Heart left ventricle (tissue), 16 donors: ENCODE data around the gene C2orf80. TPM values are rescaled to one million over a fixed set of nuclear protein-coding genes. Genes with fewer than 3 reads are reported as not detected.

Source experiments
- ATAC-seq, 4 donors: fragments of 200-7000 bp; cut with Tn5 transposase; one replicate each; pipeline ENCODE4 v1.9.1; 2020 to 2022; ENCODE audit warnings: moderate library complexity in 4 of 4, mild to moderate bottlenecking in 3 of 4, moderate number of reproducible peaks in 1 of 4
- DNase-seq, 5 donors: peaks; one replicate each; pipeline ENCODE4 v3.0.0-alpha.2; 2020
- H3K27ac ChIP-seq, 12 donors: fragments of 200-600 bp; sonication (generic) in 4 of 12; one replicate each; pipeline versions ENCODE4 v1.5.0 to v1.8.0; 2016 to 2022; ENCODE audit warnings: mild to moderate bottlenecking in 2 of 12
- H3K27me3 ChIP-seq, 9 donors: fragments of 200-600 bp; sonication (generic) in 2 of 9; one replicate each; pipeline versions ENCODE4 v1.5.1 to v1.8.0; 2016 to 2022; ENCODE audit warnings: mild to moderate bottlenecking in 3 of 9
- H3K36me3 ChIP-seq, 9 donors: fragments of 200-600 bp; sonication (generic) in 2 of 9; one replicate each; pipeline versions ENCODE4 v1.5.0 to v1.8.0; 2018 to 2022; ENCODE audit warnings: mild to moderate bottlenecking in 2 of 9
- H3K4me1 ChIP-seq, 12 donors: fragments of 200-600 bp; sonication (generic) in 4 of 12; one replicate each; pipeline versions ENCODE4 v1.5.0 to v1.8.0; 2016 to 2022; ENCODE audit warnings: mild to moderate bottlenecking in 3 of 12
- H3K4me3 ChIP-seq, 12 donors: fragments of 200-600 bp; sonication (generic) in 4 of 12; one replicate each; pipeline versions ENCODE4 v1.5.0 to v1.8.0; 2017 to 2022; ENCODE audit warnings: mild to moderate bottlenecking in 9 of 12, moderate library complexity in 4 of 12
- H3K9me3 ChIP-seq, 12 donors: fragments of 200-600 bp; sonication (generic) in 4 of 12; one replicate each; pipeline versions ENCODE4 v1.5.0 to v1.8.0; 2016 to 2022; ENCODE audit warnings: mild to moderate bottlenecking in 1 of 12
- CTCF ChIP-seq, 12 donors: fragments of 200-600 bp; sonication (generic) in 4 of 12; IDR thresholded peaks; one replicate each; pipeline versions ENCODE4 v1.5.0 to v1.8.0; 2018 to 2022; ENCODE audit warnings: antibody characterized with exemption in 12 of 12, mild to moderate bottlenecking in 5 of 12
- POLR2A ChIP-seq, 2 donors: fragments of 450-650 bp; IDR thresholded peaks; one replicate each; pipeline ENCODE4 v1.6.1; 2017; ENCODE audit warnings: antibody characterized with exemption in 2 of 2, mild to moderate bottlenecking in 2 of 2, moderate library complexity in 2 of 2
- WGBS, 4 donors: extraction: QIAGEN DNeasy Blood & Tissue Kit in 2 of 4; methylation state at CpG; one replicate each; pipeline versions ENCODE4 v1.1.5 to v1.1.7; 2013 to 2018; 5-methylcytosine and 5-hydroxymethylcytosine counted together
- intact Hi-C, 10 donors: fragments of 100-400 bp; cut with DNase I; formaldehyde crosslinking; loops; one replicate each; pipeline versions ENCODE4 v1.11.1 to v1.14.2; 2022
- polyA plus RNA-seq, 2 donors: library from polyadenylated mRNA; stranded (reverse); fragments of 200-250 nt; gene quantifications; one replicate each; pipeline ENCODE4 v1.2.3, GENCODE V29; 2013
- total RNA-seq, 9 donors: library from RNA; depleted of rRNA in 2 of 9; stranded (reverse); fragments of >200 nt in 2 of 9; fragmentation: NEBNext Ultra II Directional in 3 of 9; extraction: Animal tissue kit (Norgen Biotek cat#: 25700) in 3 of 9; gene quantifications; one replicate each; pipeline versions ENCODE4 v1.1.0 to v1.2.4, GENCODE V29; 2016 to 2023
- donor health status: ischemic (EF 13 %, LVEDD 7.1; RV severe dilation, severe dysfunction).
- donor health status: healthy with polysubstance abuse.
- donor health status: DM: no; HTN: yes; CAD: no.
- donor health status: DM: no; HTN: no; CAD: no.
- donor health status: ischemic (EF 25% LVEDD 6.9; RV normal size, moderate dysfunction).
- donor health status: ischemic (EF 25% LVEDD 5.7; RV mildly dilated, moderate dysfunction).
- donor health status: healthy.
- donor health status: DM: yes; HTN: yes; CAD: no.
- donor health status: ischemic (EF 35%, LVEDD 5.7; RV mildly dilated, moderate dysfunction).
- donor health status: nonischemic (EF 11% LVEDD 7.7; RV severe dilation, severe dysfunction).
- donor health status: DM: yes; HTN: yes; CAD: no.
- donor health status: PGD.
- donor health status: ischemic (EF 29% LVEDD 5.4; RV normal size, mild dysfunction).
- donor health status: nonischemic (EF 23%, LVEDD 6.1; RV moderate dilation, normal function).

The C2orf80 gene
- total and polyA plus RNA-seq, 11 donors, result not detected

GRCh38 chr2:208172125-208172524 lies 17.7 kb downstream of the C2orf80 start:
- peaks cover 0 to 9% (median 0%) of the 10 kb centered on the region in 9 donors for H3K27me3 ChIP-seq
- ATAC-seq (peak in 3 of 4 donors; percentile 49 to 79 (median 60)), DNase-seq (no peak)
- H3K27ac ChIP-seq, result peak overlapping the region in 1 of 12 donors; percentile 62
- no peak overlapping the region for H3K4me3 ChIP-seq
- H3K36me3 ChIP-seq, result no peaks in the 10 kb centered on the region
- H3K4me1 ChIP-seq, result peaks cover 0 to 34% (median 0%) of the 10 kb centered on the region in 12 donors
- 64 to 76% (median 67%) methylated on average over 4 of the region's 4 CpGs for WGBS, 4 donors
- no peaks in the 10 kb centered on the region for H3K9me3 ChIP-seq
- intact Hi-C loops, result loop anchor here in 2 of 10 donors (5.0 to 10.0 kb wide), 2 partner anchors 73 to 80 kb away; no protein-coding TSS in a partner anchor
- TF ChIP-seq POLR2A (IDR thresholded peaks at IDR 0.05) (no peak), CTCF (IDR thresholded peaks at IDR 0.05) (no peak)

- intact Hi-C loops, result no loop called here
- DNase-seq (no peak), ATAC-seq (no peak)
- no peaks in the 10 kb centered on the region for H3K9me3 ChIP-seq
- H3K4me3 ChIP-seq, result no peak overlapping the region
- H3K27me3 ChIP-seq, result peaks cover 0 to 17% (median 4%) of the 10 kb centered on the region in 9 donors
- no peaks in the 10 kb centered on the region for H3K36me3 ChIP-seq
- 73 to 91% (median 82%) methylated on average over 2 of the region's 2 CpGs for WGBS, 4 donors
- H3K4me1 ChIP-seq, result no peaks in the 10 kb centered on the region
- no peak for TF ChIP-seq CTCF (IDR thresholded peaks at IDR 0.05)
- no peak for TF ChIP-seq POLR2A (IDR thresholded peaks at IDR 0.05)
- H3K27ac ChIP-seq, result no peak overlapping the region
These were observed 24.7 kb downstream of the C2orf80 start for GRCh38 chr2:208164951-208165755.

- TF ChIP-seq CTCF (IDR thresholded peaks at IDR 0.05), result no peak
- TF ChIP-seq POLR2A (IDR thresholded peaks at IDR 0.05), result no peak
- intact Hi-C loops, result no loop called here
- no peaks in the 10 kb centered on the region for H3K9me3 ChIP-seq
- peaks cover 0 to 17% (median 0%) of the 10 kb centered on the region in 9 donors for H3K27me3 ChIP-seq
- no peak within 1 kb of the TSS for H3K4me3 ChIP-seq
- DNase-seq, result no peak
- no peaks in the 10 kb centered on the region for H3K4me1 ChIP-seq
- 62 to 75% (median 68%) methylated on average over 2 of the region's 2 CpGs for WGBS, 4 donors
- no peak for ATAC-seq
- H3K27ac ChIP-seq, result no peak within 1 kb of the TSS
- H3K36me3 ChIP-seq, result no peaks in the 10 kb centered on the region
These were observed 26.3 kb downstream of the C2orf80 start, which contains the start of gene CRYGA for GRCh38 chr2:208163489-208163888. Gene CRYGA, minus strand, starts transcription at chr2:208163589. Its CDS starts 33 bp downstream, at chr2:208163556.

GRCh38 chr2:208156439-208156838 lies 33.4 kb downstream of the C2orf80 start:
- Histone ChIP-seq H3K4me1 (no peaks in the 10 kb centered on the region), H3K9me3 (peaks cover 0 to 7% (median 0%) of the 10 kb centered on the region in 12 donors), H3K27ac (no peak overlapping the region), H3K36me3 (no peaks in the 10 kb centered on the region), H3K4me3 (no peak overlapping the region), H3K27me3 (no peaks in the 10 kb centered on the region)
- 70 to 78% (median 72%) methylated on average over 2 of the region's 2 CpGs for WGBS, 4 donors
- intact Hi-C loops, result no loop called here
- no peak for ATAC-seq
- no peak for DNase-seq
- TF ChIP-seq CTCF (IDR thresholded peaks at IDR 0.05) (no peak), POLR2A (IDR thresholded peaks at IDR 0.05) (no peak)
